Caco-2 (cell line): ENCODE data around the gene SLC51B. TPM values are rescaled to one million over a fixed set of nuclear protein-coding genes. Genes with fewer than 3 reads are reported as not detected.

Experiments used
- BruUV-seq: library from RNA; stranded (reverse); fragments of 400-500 nt; replicated peaks from 2 replicates; lab custom pipeline; 2021; lab: Mats Ljungman, UMichigan
- CTCF ChIA-PET: fragments of 300-600 bp; sonication (Branson Sonifier 250); formaldehyde crosslinking; loops from one replicate; lab custom pipeline; 2022; ENCODE audit warnings: antibody characterized with exemption; lab: Charles Lee
- POLR2A ChIA-PET: fragments of 300-600 bp; sonication (Branson Sonifier 250); formaldehyde crosslinking; loops from one replicate; lab custom pipeline; 2022; ENCODE audit warnings: antibody characterized with exemption; lab: Charles Lee
- DNase-seq, 2 experiments: peaks; one replicate each; pipeline versions ENCODE4 v3.0.0 to v3.0.0-alpha.2; 2020 to 2022
- H3K27me3 ChIP-seq: replicated peaks from 2 replicates; pipeline ENCODE4 v1.6.0; 2011; ENCODE audit warnings: low read length; ENCODE audit not compliant: control insufficient read depth, insufficient read depth
- H3K36me3 ChIP-seq: 2 replicates; pipeline ENCODE4 v1.5.1; 2011; ENCODE audit warnings: low read length; ENCODE audit not compliant: control insufficient read depth, insufficient read depth
- H3K4me1 ChIP-seq: fragments of 250-450 bp; sonication (Bioruptor Pico); 2 replicates; pipeline ENCODE4 v1.5.1; 2020; ENCODE audit warnings: mild to moderate bottlenecking
- H3K4me3 ChIP-seq: 2 replicates; pipeline ENCODE4 v1.5.1; 2011; ENCODE audit warnings: low read depth, mild to moderate bottlenecking, control low read depth, low read length
- H3K9me3 ChIP-seq: fragments of 250-450 bp; sonication (Bioruptor Pico); 2 replicates; pipeline ENCODE4 v1.5.1; 2020; ENCODE audit warnings: mild to moderate bottlenecking, moderate library complexity
- H3K27ac Mint-ChIP-seq: one replicate; pipeline ENCODE4 v1.8.0; 2022; ENCODE audit warnings: mixed read lengths; ENCODE audit not compliant: unreplicated experiment
- H3K27me3 Mint-ChIP-seq: one replicate; pipeline ENCODE4 v1.8.0; 2022; ENCODE audit warnings: mixed read lengths; ENCODE audit not compliant: insufficient read depth, unreplicated experiment
- H3K36me3 Mint-ChIP-seq: one replicate; pipeline ENCODE4 v1.8.0; 2022; ENCODE audit warnings: mild to moderate bottlenecking, mixed read lengths; ENCODE audit not compliant: insufficient read depth, unreplicated experiment
- H3K4me1 Mint-ChIP-seq: one replicate; pipeline ENCODE4 v1.8.0; 2022; ENCODE audit warnings: low read depth, mixed read lengths; ENCODE audit not compliant: unreplicated experiment
- H3K4me3 Mint-ChIP-seq: one replicate; pipeline ENCODE4 v1.8.0; 2022; ENCODE audit warnings: mild to moderate bottlenecking, moderate library complexity, mixed read lengths; ENCODE audit not compliant: unreplicated experiment
- H3K9me3 Mint-ChIP-seq: one replicate; pipeline ENCODE4 v1.8.0; 2022; ENCODE audit warnings: mixed read lengths; ENCODE audit not compliant: unreplicated experiment
- CTCF ChIP-seq, 2 experiments: fragments of 200-600 bp in 1 of 2; IDR thresholded peaks; 1 replicate in 1 of 2; 2 replicates in 1 of 2; pipeline versions ENCODE4 v1.5.1 to v1.8.0; 2011 to 2022; ENCODE audit warnings: antibody characterized with exemption in 1 of 2, control low read depth in 1 of 2, inconsistent platforms in 1 of 2, low read depth in 1 of 2, low read length in 1 of 2, mild to moderate bottlenecking in 1 of 2, moderate library complexity in 1 of 2; ENCODE audit not compliant: insufficient read depth in 1 of 2, severe bottlenecking in 1 of 2, unreplicated experiment in 1 of 2
- intact Hi-C: fragments of 100-400 bp; cut with micrococcal nuclease; formaldehyde crosslinking; loops from one replicate; pipeline ENCODE4 v1.10.0; 2022; ENCODE audit not compliant: unreplicated experiment
- total RNA-seq: library from RNA; stranded (reverse); gene quantifications from 2 replicates; pipeline ENCODE4 v1.2.3, GENCODE V29; 2022

Gene SLC51B
- total RNA-seq, 1 experiment from 2014 or later = 15.4 TPM

GRCh38 chr15:65086680-65087111, 41.5 kb downstream of the SLC51B start:
- H3K27me3 ChIP-seq = no peaks in the 10 kb centered on the region
- ChIA-PET CTCF (interaction anchor here (0.7 to 4.3 kb wide), 7 partner anchors 9 to 52 kb away, joined by 3 to 65 read pairs (median 7); no protein-coding TSS in a partner anchor), POLR2A (interaction anchor here (0.6 kb wide), 1 partner anchor 99 kb away, joined by 4 read pairs; the partner anchor contains the start of gene CLPX)
- intact Hi-C loops = loop anchor here (1.0 kb wide), 1 partner anchor 15 kb away; no protein-coding TSS in a partner anchor
- peaks cover 82% of the 10 kb centered on the region for H3K4me1 ChIP-seq
- no peaks in the 10 kb centered on the region for H3K36me3 ChIP-seq
- no peaks in the 10 kb centered on the region for H3K9me3 ChIP-seq
- Mint-ChIP-seq H3K27me3 (no peaks in the 10 kb centered on the region), H3K27ac (peak overlapping the region; percentile 90), H3K4me1 (peaks cover 69% of the 10 kb centered on the region), H3K9me3 (no peaks in the 10 kb centered on the region), H3K4me3 (no peak overlapping the region), H3K36me3 (peaks cover 15% of the 10 kb centered on the region)
- no peak overlapping the region for H3K4me3 ChIP-seq
- BruUV-seq = no TSS peak
- peak in 1 of 2 experiments; percentile 43 for TF ChIP-seq CTCF (IDR thresholded peaks at IDR 0.05; ENCODE audit: insufficient read depth in 1 of 2, low read depth in 1 of 2, low read length in 1 of 2, severe bottlenecking in 1 of 2, unreplicated experiment in 1 of 2)
- DNase-seq = peak in 1 of 2 experiments; percentile 55

- no TSS peak for BruUV-seq
- H3K4me1 Mint-ChIP-seq = peaks cover 67% of the 10 kb centered on the region
- CTCF ChIA-PET = interaction anchor here (1.7 to 4.3 kb wide), 4 partner anchors 8 to 53 kb away, joined by 7 to 65 read pairs (median 15); no protein-coding TSS in a partner anchor
- POLR2A ChIA-PET = interaction anchor here (0.6 kb wide), 1 partner anchor 53 kb away, joined by 4 read pairs; no protein-coding TSS in a partner anchor
- H3K27ac Mint-ChIP-seq = peak overlapping the region; percentile 90
- Histone ChIP-seq H3K27me3 (no peaks in the 10 kb centered on the region), H3K36me3 (no peaks in the 10 kb centered on the region), H3K9me3 (no peaks in the 10 kb centered on the region), H3K4me3 (no peak overlapping the region), H3K4me1 (peaks cover 82% of the 10 kb centered on the region)
- no peaks in the 10 kb centered on the region for H3K27me3 Mint-ChIP-seq
- DNase-seq = no peak
- TF ChIP-seq CTCF (IDR thresholded peaks at IDR 0.05; ENCODE audit: insufficient read depth in 1 of 2, low read depth in 1 of 2, low read length in 1 of 2, severe bottlenecking in 1 of 2, unreplicated experiment in 1 of 2) = no peak
- peaks cover 15% of the 10 kb centered on the region for H3K36me3 Mint-ChIP-seq
- no peaks in the 10 kb centered on the region for H3K9me3 Mint-ChIP-seq
- no peak overlapping the region for H3K4me3 Mint-ChIP-seq
- intact Hi-C loops = no loop called here
Measured at GRCh38 chr15:65087411-65087810, 42.2 kb downstream of the SLC51B start.

- peak overlapping the region; percentile 90 for H3K27ac Mint-ChIP-seq
- no peaks in the 10 kb centered on the region for H3K36me3 ChIP-seq
- no peak overlapping the region for H3K4me3 ChIP-seq
- peaks cover 75% of the 10 kb centered on the region for H3K4me1 ChIP-seq
- no peaks in the 10 kb centered on the region for H3K27me3 Mint-ChIP-seq
- no peak for TF ChIP-seq CTCF (IDR thresholded peaks at IDR 0.05; ENCODE audit: insufficient read depth in 1 of 2, low read depth in 1 of 2, low read length in 1 of 2, severe bottlenecking in 1 of 2, unreplicated experiment in 1 of 2)
- H3K9me3 ChIP-seq = no peaks in the 10 kb centered on the region
- H3K4me1 Mint-ChIP-seq = peaks cover 60% of the 10 kb centered on the region
- H3K9me3 Mint-ChIP-seq = no peaks in the 10 kb centered on the region
- intact Hi-C loops = loop anchor here (2.0 kb wide), 1 partner anchor 45 kb away; the partner anchor contains the start of gene PDCD7
- peak in 1 of 2 experiments; percentile 15 for DNase-seq
- CTCF ChIA-PET = interaction anchor here (1.7 to 4.3 kb wide), 4 partner anchors 7 to 54 kb away, joined by 7 to 65 read pairs (median 15); no protein-coding TSS in a partner anchor
- peak overlapping the region; percentile 67 for H3K4me3 Mint-ChIP-seq
- POLR2A ChIA-PET = no interaction called here
- no peaks in the 10 kb centered on the region for H3K27me3 ChIP-seq
- BruUV-seq = TSS peak; percentile 76
- H3K36me3 Mint-ChIP-seq = peaks cover 15% of the 10 kb centered on the region
Measured at GRCh38 chr15:65087873-65088642, 42.9 kb downstream of the SLC51B start.
